ENCODE results near the gene HOXA13.

The HOXA13 gene

DNA sequence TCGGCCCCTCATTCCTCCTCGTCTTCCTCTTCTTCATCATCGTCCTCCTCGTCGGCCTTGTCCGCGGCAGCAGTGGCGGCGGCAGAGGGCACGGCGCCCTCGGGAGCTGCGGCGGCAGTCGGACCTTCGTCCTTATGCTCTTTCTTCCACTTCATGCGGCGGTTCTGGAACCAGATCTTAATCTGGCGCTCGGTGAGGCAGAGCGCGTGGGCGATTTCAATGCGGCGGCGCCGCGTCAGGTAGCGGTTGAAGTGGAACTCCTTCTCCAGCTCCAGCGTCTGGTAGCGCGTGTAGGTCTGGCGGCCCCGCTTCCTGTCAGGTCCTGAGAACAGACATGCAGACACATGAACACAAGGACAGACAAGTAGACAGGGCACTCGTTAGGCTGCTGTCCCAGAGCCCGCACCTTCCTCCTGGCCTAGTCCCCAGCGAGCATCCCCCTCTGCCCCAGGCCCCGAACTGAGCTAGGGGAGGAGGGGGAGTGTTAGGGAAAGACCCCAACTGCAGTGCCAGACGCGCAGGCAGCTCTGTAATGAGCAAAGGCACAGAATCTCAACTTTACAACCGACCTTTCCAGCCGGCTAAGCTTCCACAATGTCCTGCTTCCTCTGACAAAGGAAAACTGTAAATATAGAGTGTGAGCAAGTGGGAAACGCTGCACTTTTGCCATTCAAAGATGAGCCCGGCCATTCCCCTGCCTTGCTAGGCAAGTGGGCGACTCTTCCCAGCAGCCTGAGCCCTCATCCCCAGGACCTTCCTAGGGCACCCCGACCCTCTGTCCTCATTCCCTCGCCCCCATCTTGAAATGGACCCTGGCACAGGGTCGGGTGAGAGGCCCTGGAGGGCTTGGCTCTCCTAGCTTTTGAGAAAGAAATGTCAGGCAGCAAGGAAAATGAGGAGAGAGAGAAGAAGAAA, 44.7 kb downstream of the HOXA13 start:
- no peak for DNase-seq
- no peaks in the 10 kb centered on the region for H3K36me3 ChIP-seq
- peak overlapping the region; percentile 62 to 75 for H3K4me3 ChIP-seq
- H3K9me3 ChIP-seq: no peaks in the 10 kb centered on the region
- H3K27ac ChIP-seq: peak overlapping the region; percentile 78 to 84
- H3K4me1 ChIP-seq: peaks cover 0 to 35% (median 26%) of the 10 kb centered on the region in 4 donors
- intact Hi-C loops (cut with DNase I; ENCODE audit: low total_unique reads): loop anchor here (5.0 kb wide), 1 partner anchor 293 kb away; the partner anchor contains the start of gene SKAP2
- H3K27me3 ChIP-seq: no peaks in the 10 kb centered on the region
- TF ChIP-seq, protein P1, sequence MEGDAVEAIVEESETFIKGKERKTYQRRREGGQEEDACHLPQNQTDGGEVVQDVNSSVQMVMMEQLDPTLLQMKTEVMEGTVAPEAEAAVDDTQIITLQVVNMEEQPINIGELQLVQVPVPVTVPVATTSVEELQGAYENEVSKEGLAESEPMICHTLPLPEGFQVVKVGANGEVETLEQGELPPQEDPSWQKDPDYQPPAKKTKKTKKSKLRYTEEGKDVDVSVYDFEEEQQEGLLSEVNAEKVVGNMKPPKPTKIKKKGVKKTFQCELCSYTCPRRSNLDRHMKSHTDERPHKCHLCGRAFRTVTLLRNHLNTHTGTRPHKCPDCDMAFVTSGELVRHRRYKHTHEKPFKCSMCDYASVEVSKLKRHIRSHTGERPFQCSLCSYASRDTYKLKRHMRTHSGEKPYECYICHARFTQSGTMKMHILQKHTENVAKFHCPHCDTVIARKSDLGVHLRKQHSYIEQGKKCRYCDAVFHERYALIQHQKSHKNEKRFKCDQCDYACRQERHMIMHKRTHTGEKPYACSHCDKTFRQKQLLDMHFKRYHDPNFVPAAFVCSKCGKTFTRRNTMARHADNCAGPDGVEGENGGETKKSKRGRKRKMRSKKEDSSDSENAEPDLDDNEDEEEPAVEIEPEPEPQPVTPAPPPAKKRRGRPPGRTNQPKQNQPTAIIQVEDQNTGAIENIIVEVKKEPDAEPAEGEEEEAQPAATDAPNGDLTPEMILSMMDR (IDR thresholded peaks at IDR 0.05): no peak

GRCh38 chr7:27154369-27154768, 45.5 kb downstream of the HOXA13 start:
- peak overlapping the region in 1 of 2 donors; percentile 84 for H3K27ac ChIP-seq
- peaks cover under 1 to 40% (median 32%) of the 10 kb centered on the region in 4 donors for H3K4me1 ChIP-seq

DNA sequence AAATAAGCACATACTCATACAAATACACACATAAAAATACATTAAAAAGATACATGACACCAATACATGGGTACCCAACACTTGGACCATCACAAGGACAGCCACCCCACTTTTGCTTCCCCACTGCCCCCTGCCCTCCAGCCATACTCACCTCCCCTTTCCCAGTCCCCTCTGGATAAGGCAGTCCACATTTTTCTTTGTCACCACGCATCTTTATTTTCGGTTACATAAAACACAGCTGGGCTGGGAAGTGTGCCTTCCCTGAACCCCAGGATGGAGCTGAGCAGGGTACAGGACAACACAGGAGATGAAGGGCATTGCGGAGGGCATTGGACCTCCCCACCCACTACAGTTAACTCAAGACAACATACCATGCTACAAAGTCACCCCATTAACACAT, 46.4 kb downstream of the HOXA13 start:
- Histone ChIP-seq H3K27me3 (no peaks in the 10 kb centered on the region), H3K27ac (peak overlapping the region; percentile 94 to 95), H3K4me3 (no peak overlapping the region), H3K4me1 (peaks cover 9 to 47% (median 40%) of the 10 kb centered on the region in 4 donors), H3K36me3 (no peaks in the 10 kb centered on the region), H3K9me3 (no peaks in the 10 kb centered on the region)
- intact Hi-C loops (cut with DNase I; ENCODE audit: low total_unique reads): no loop called here
- DNase-seq: no peak
- TF ChIP-seq, protein P1 (IDR thresholded peaks at IDR 0.05): no peak

More at GRCh38 chr7:27154369-27154768, 45.5 kb downstream of the HOXA13 start:
- TF ChIP-seq, protein P1 (IDR thresholded peaks at IDR 0.05): no peak
- Histone ChIP-seq H3K27me3 (no peaks in the 10 kb centered on the region), H3K36me3 (no peaks in the 10 kb centered on the region), H3K4me3 (no peak overlapping the region), H3K9me3 (no peaks in the 10 kb centered on the region)
- intact Hi-C loops (cut with DNase I; ENCODE audit: low total_unique reads): no loop called here
- peak in 1 of 2 donors; percentile 60 for DNase-seq

DNA sequence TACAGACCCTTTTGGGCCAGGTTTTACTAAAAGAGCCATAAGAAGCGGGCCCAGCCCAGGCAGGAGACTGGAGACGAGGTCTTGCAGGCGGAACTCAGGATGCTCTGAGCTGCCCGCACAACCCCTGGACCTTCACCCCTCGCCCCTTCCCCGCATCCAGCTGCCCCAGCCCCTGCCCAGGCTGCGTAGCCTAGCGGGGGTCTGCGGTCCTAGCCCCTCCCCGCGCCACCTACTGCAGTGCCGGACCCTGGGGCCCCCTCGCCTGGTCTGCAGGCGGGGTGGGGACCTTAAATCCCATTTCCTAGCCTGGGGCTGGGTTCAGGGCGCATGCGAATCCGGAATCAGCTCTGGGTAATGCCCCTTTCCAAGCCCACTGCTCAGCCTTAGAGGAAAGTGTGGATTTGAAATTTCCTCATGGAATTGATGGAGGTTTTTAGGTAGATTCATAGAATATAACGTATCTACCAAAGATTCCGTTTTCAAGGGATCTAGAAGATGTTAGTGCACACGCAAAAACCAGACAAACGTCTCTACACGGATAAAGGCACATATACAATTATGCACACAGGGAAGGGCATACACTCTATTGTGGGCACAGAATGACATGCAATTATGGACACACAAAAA, 47.0 kb downstream of the HOXA13 start:
- TF ChIP-seq, protein P1 (IDR thresholded peaks at IDR 0.05): no peak
- Histone ChIP-seq H3K9me3 (no peaks in the 10 kb centered on the region), H3K4me3 (peak overlapping the region; percentile 66 to 78), H3K4me1 (peaks cover 10 to 52% (median 45%) of the 10 kb centered on the region in 4 donors), H3K27me3 (no peaks in the 10 kb centered on the region), H3K36me3 (no peaks in the 10 kb centered on the region), H3K27ac (peak overlapping the region; percentile 94 to 95)
- intact Hi-C loops (cut with DNase I; ENCODE audit: low total_unique reads): no loop called here
- DNase-seq: no peak

DNA sequence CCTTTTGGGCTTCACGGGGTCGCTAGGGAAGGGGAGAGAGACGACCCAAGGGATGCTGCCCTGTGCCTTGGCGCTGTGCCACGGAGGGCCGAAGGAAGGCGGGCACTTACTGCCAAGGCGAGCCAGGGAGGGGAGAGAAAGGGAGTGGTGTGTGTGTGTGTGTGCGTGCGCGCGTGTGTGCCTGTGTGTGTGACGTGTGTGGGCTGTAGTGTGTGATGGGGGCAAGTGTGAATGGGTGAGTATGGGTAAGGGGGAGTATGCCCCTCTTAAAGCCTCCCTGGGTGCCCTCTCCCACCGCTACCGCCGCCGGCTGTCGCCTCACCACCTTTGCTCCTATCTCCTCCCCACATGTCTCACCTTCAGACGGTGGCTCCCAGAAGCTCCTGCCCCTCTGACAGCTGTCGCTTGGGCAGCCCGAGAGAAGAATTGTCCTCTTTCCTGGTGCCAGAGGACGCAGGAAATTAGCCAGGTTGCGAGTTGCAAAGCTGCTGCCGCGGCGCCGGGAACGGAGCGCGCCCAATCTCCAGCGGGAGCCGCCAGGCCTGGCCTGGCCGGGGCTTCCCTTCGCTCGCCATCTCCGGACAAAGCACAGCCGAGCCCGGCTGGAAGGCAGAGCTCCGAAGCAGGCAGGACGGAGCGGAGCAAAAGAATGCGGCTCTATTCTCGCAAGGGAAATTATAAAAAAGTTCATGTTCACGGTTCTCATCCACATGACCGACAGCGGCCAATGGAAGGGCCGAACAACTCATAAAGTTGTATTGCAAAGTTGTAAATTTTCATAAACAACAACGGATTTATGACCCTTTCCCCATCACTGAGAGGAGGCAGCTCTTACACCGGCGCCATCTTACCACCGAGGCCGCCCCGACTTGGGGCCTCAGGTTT, 47.7 kb downstream of the HOXA13 start, which contains the start of gene HOXA3:
TSS of gene HOXA3 (minus strand) at position 653 of the 885 bp plus-strand sequence. CDS start 41,943 bp downstream, outside the sequence.
- H3K9me3 ChIP-seq: no peaks in the 10 kb centered on the region
- H3K4me1 ChIP-seq: peaks cover 10 to 59% (median 50%) of the 10 kb centered on the region in 4 donors
- TF ChIP-seq, protein P1 (IDR thresholded peaks at IDR 0.05): no peak
- DNase-seq: peak; percentile 78 to 90
- H3K36me3 ChIP-seq: no peaks in the 10 kb centered on the region
- peak within 1 kb of the TSS; percentile 94 to 95 for H3K27ac ChIP-seq
- H3K27me3 ChIP-seq: no peaks in the 10 kb centered on the region
- H3K4me3 ChIP-seq: peak within 1 kb of the TSS; percentile 66 to 78
- intact Hi-C loops (cut with DNase I; ENCODE audit: low total_unique reads): no loop called here
